GM12865 (cell line): Measurements from ENCODE around the gene ZFR.
"Not testable (repeated sequence)": the region's sequence is repeated elsewhere in the genome, so short reads cannot be mapped to it uniquely, and the experiment has no call there.

Experiments
- DNase-seq: peaks from one replicate; pipeline ENCODE4 v3.0.0; 2010; ENCODE audit warnings: low read depth
- H3K4me3 ChIP-seq: 2 replicates; pipeline ENCODE4 v1.5.1; 2011; ENCODE audit warnings: mild to moderate bottlenecking, low read depth, low read length, control low read depth
- CTCF ChIP-seq: IDR thresholded peaks from 2 replicates; pipeline ENCODE4 v1.5.1; 2011; ENCODE audit warnings: low read length, control low read depth, low read depth, inconsistent platforms; ENCODE audit not compliant: insufficient read depth; ENCODE audit errors: missing control alignments

Gene ZFR

GRCh38 chr5:32369032-32369431 lies 75.5 kb downstream of the ZFR start:
- H3K4me3 ChIP-seq: no peak overlapping the region
- TF ChIP-seq CTCF: no peak
- no peak for DNase-seq

GRCh38 chr5:32367271-32367670 lies 77.3 kb downstream of the ZFR start:
- DNase-seq, H3K4me3 ChIP-seq: not testable (repeated sequence)

GRCh38 chr5:32365623-32366022 lies 78.9 kb downstream of the ZFR start:
- H3K4me3 ChIP-seq: no peak overlapping the region
- DNase-seq: no peak
- TF ChIP-seq CTCF: no peak

GRCh38 chr5:32363030-32363429 lies 81.5 kb downstream of the ZFR start:
- DNase-seq: no peak
- H3K4me3 ChIP-seq: no peak overlapping the region
- TF ChIP-seq CTCF: no peak

GRCh38 chr5:32362527-32362926 lies 82.0 kb downstream of the ZFR start:
- no peak overlapping the region for H3K4me3 ChIP-seq
- no peak for TF ChIP-seq CTCF
- no peak for DNase-seq

- no peak for TF ChIP-seq CTCF
- no peak overlapping the region for H3K4me3 ChIP-seq
- no peak for DNase-seq
These were observed 83.6 kb downstream of the ZFR start for GRCh38 chr5:32360906-32361305.

- no peak for TF ChIP-seq CTCF
- no peak for DNase-seq
- H3K4me3 ChIP-seq: no peak overlapping the region
These were observed 85.9 kb downstream of the ZFR start for GRCh38 chr5:32358611-32359010.

- no peak overlapping the region for H3K4me3 ChIP-seq
- no peak for DNase-seq
- no peak for TF ChIP-seq CTCF
These were observed 86.9 kb downstream of the ZFR start for GRCh38 chr5:32357658-32358057.
